ENCODE results near the gene SPATA20. TPM values are rescaled to one million over a fixed set of nuclear protein-coding genes. Genes with fewer than 3 reads are reported as not detected.

SPATA20 gene
- total RNA-seq, 1 experiment from 2014 or later, result 149 TPM

GRCh38 chr17:50536683-50537646 lies 10.0 kb upstream of the SPATA20 start:
- H3K9me3 Mint-ChIP-seq (ENCODE audit: unreplicated experiment), result no peaks in the 10 kb centered on the region

GRCh38 chr17:50537721-50538548 lies 9.0 kb upstream of the SPATA20 start:
- intact Hi-C loops (cut with micrococcal nuclease; ENCODE audit: unreplicated experiment), result no loop called here
- ChIA-PET POLR2A (no interaction called here), CTCF (interaction anchor here (0.6 to 1.0 kb wide), 3 partner anchors 13 to 128 kb away, joined by 3 to 9 read pairs (median 5); no protein-coding TSS in a partner anchor)
- no TSS peak for BruUV-seq (replicated peaks)
- Mint-ChIP-seq H3K27ac (ENCODE audit: unreplicated experiment) (peak overlapping the region; percentile 4), H3K27me3 (ENCODE audit: insufficient read depth, unreplicated experiment) (no peaks in the 10 kb centered on the region), H3K4me3 (ENCODE audit: unreplicated experiment) (no peak overlapping the region), H3K36me3 (ENCODE audit: insufficient read depth, unreplicated experiment) (peaks cover 60% of the 10 kb centered on the region), H3K4me1 (ENCODE audit: low read depth, unreplicated experiment) (peaks cover 55% of the 10 kb centered on the region), H3K9me3 (ENCODE audit: unreplicated experiment) (no peaks in the 10 kb centered on the region)
- Histone ChIP-seq H3K4me1 (peaks cover 62% of the 10 kb centered on the region), H3K36me3 (ENCODE audit: control insufficient read depth, insufficient read depth, low read length) (no peaks in the 10 kb centered on the region), H3K27me3 (replicated peaks; ENCODE audit: control insufficient read depth, insufficient read depth, low read length) (no peaks in the 10 kb centered on the region), H3K9me3 (no peaks in the 10 kb centered on the region), H3K4me3 (ENCODE audit: low read depth, low read length) (no peak overlapping the region)
- no peak for TF ChIP-seq CTCF (IDR thresholded peaks at IDR 0.05; ENCODE audit: insufficient read depth in 1 of 2, low read depth in 1 of 2, low read length in 1 of 2, severe bottlenecking in 1 of 2, unreplicated experiment in 1 of 2)
- peak in 1 of 2 experiments; percentile 52 for DNase-seq

More at GRCh38 chr17:50536683-50537646, 10.0 kb upstream of the SPATA20 start:
- H3K27me3 Mint-ChIP-seq (ENCODE audit: insufficient read depth, unreplicated experiment), result no peaks in the 10 kb centered on the region
- Histone ChIP-seq H3K36me3 (ENCODE audit: control insufficient read depth, insufficient read depth, low read length) (no peaks in the 10 kb centered on the region), H3K9me3 (no peaks in the 10 kb centered on the region), H3K27me3 (replicated peaks; ENCODE audit: control insufficient read depth, insufficient read depth, low read length) (no peaks in the 10 kb centered on the region), H3K4me1 (peaks cover 61% of the 10 kb centered on the region), H3K4me3 (ENCODE audit: low read depth, low read length) (no peak overlapping the region)
- no TSS peak for BruUV-seq (replicated peaks)
- peaks cover 53% of the 10 kb centered on the region for H3K4me1 Mint-ChIP-seq (ENCODE audit: low read depth, unreplicated experiment)
- H3K27ac Mint-ChIP-seq (ENCODE audit: unreplicated experiment), result no peak overlapping the region
- DNase-seq, result peak in 1 of 2 experiments; percentile 52
- ChIA-PET CTCF (no interaction called here), POLR2A (no interaction called here)
- intact Hi-C loops (cut with micrococcal nuclease; ENCODE audit: unreplicated experiment), result no loop called here
- no peak overlapping the region for H3K4me3 Mint-ChIP-seq (ENCODE audit: unreplicated experiment)
- TF ChIP-seq CTCF (IDR thresholded peaks at IDR 0.05; ENCODE audit: insufficient read depth in 1 of 2, low read depth in 1 of 2, low read length in 1 of 2, severe bottlenecking in 1 of 2, unreplicated experiment in 1 of 2), result no peak
- H3K36me3 Mint-ChIP-seq (ENCODE audit: insufficient read depth, unreplicated experiment), result peaks cover 53% of the 10 kb centered on the region
